ENCODE results near the gene STEAP3. TPM values are rescaled to one million over a fixed set of nuclear protein-coding genes. Genes with fewer than 3 reads are reported as not detected.

The STEAP3 gene
- total and polyA plus RNA-seq, 2 donors (not counting 3 experiments of a cell fraction or from before 2014, with no cell fraction given): 8.6 to 17.4 TPM

GRCh38 chr2:119214453-119215037, 9.1 kb upstream of the STEAP3 start:
- CTCF ChIA-PET: interaction anchor here (0.5 kb wide), 1 partner anchor 753 kb away, joined by 4 read pairs; no protein-coding TSS in a partner anchor
- Histone ChIP-seq H3K9me1 (replicated peaks; ENCODE audit: control insufficient read depth, extremely low read depth, insufficient read depth, low read length) (no peaks in the 10 kb centered on the region), H3K4me3 (replicated peaks in 1 of 3; ENCODE audit: insufficient read depth in 1 of 3, low read depth in 1 of 3, low read length in 3 of 3) (no peak overlapping the region), H3K4me1 (ENCODE audit: control insufficient read depth, extremely low read depth, insufficient read depth, low read length) (no peaks in the 10 kb centered on the region), H3K27ac (ENCODE audit: insufficient read depth, low read depth, low read length) (no peak overlapping the region), H4K20me1 (replicated peaks; ENCODE audit: control insufficient read depth, extremely low read depth, insufficient read depth, low read length) (no peaks in the 10 kb centered on the region), H3K9me3 (replicated peaks; ENCODE audit: control insufficient read depth, insufficient read depth, low read length) (no peaks in the 10 kb centered on the region), H2AFZ (ENCODE audit: low read depth, low read length) (no peak overlapping the region), H3K27me3 (ENCODE audit: control insufficient read depth in 2 of 2, insufficient read depth in 2 of 2, low read length in 2 of 2) (peaks cover 2 to 6% of the 10 kb centered on the region in 2 experiments), H3K36me3 (ENCODE audit: control insufficient read depth in 2 of 2, extremely low read depth in 1 of 2, insufficient read depth in 2 of 2, low read length in 2 of 2) (no peaks in the 10 kb centered on the region), H3K4me2 (ENCODE audit: insufficient read depth, low read length) (no peak overlapping the region), H3K79me2 (ENCODE audit: control insufficient read depth, insufficient read depth, low read length) (no peaks in the 10 kb centered on the region), H3K9ac (replicated peaks; ENCODE audit: extremely low read depth, insufficient read depth, low read length) (no peak overlapping the region)
- dilution Hi-C loops (cut with MboI; ENCODE audit: extremely low pct_ligation_motif_present, low sequenced_read_pairs) (no loop called here), intact Hi-C loops (cut with micrococcal nuclease) (loop anchor here (5.0 kb wide), 1 partner anchor 263 kb away; no protein-coding TSS in a partner anchor)
- TF ChIP-seq MYC (IDR thresholded peaks at IDR 0.05; ENCODE audit: low read depth, low read length) (no peak), POLR2AphosphoS5 (IDR thresholded peaks at IDR 0.05; ENCODE audit: insufficient read depth, low read depth, low read length) (no peak), GATA2 (IDR thresholded peaks at IDR 0.05; ENCODE audit: insufficient read depth, insufficient read length, low read depth, low read length) (no peak), EZH2 (IDR thresholded peaks at IDR 0.05; ENCODE audit: borderline replicate concordance, low read depth, low read length, severe bottlenecking) (no peak), POLR2A (IDR thresholded peaks at IDR 0.05; ENCODE audit: low read depth, low read length) (no peak)
- POLR2A ChIA-PET: no interaction called here
- DNase-seq (ENCODE audit: low read depth, low spot score) (no peak), FAIRE-seq (no peak)
- no TSS peak for BruUV-seq (replicated peaks)

- no peaks in the 10 kb centered on the region for H3K27me3 ChIP-seq (ENCODE audit: control insufficient read depth in 2 of 2, insufficient read depth in 2 of 2, low read length in 2 of 2)
- no peak overlapping the region for H3K4me3 ChIP-seq (replicated peaks in 1 of 3; ENCODE audit: insufficient read depth in 1 of 3, low read depth in 1 of 3, low read length in 3 of 3)
- no peak overlapping the region for H3K27ac ChIP-seq (ENCODE audit: insufficient read depth, low read depth, low read length)
- H4K20me1 ChIP-seq (replicated peaks; ENCODE audit: control insufficient read depth, extremely low read depth, insufficient read depth, low read length): no peaks in the 10 kb centered on the region
- TF ChIP-seq JUN (IDR thresholded peaks at IDR 0.05; ENCODE audit: borderline replicate concordance, insufficient read depth, insufficient read length, low read depth): no peak
- TF ChIP-seq POLR2AphosphoS5 (IDR thresholded peaks at IDR 0.05; ENCODE audit: insufficient read depth, low read depth, low read length): no peak
- TF ChIP-seq EZH2 (IDR thresholded peaks at IDR 0.05; ENCODE audit: borderline replicate concordance, low read depth, low read length, severe bottlenecking): no peak
- no peak for TF ChIP-seq CTCF (IDR thresholded peaks at IDR 0.05; ENCODE audit: extremely low read depth in 1 of 2, insufficient read depth in 1 of 2, low read depth in 1 of 2, low read length in 2 of 2)
- no peak for TF ChIP-seq MAX (IDR thresholded peaks at IDR 0.05; ENCODE audit: insufficient read depth, insufficient read length)
- no peak for TF ChIP-seq GATA2 (IDR thresholded peaks at IDR 0.05; ENCODE audit: insufficient read depth, insufficient read length, low read depth, low read length)
- TF ChIP-seq FOS (IDR thresholded peaks at IDR 0.05; ENCODE audit: borderline replicate concordance, insufficient read depth, low read length): no peak
- no peak for TF ChIP-seq POLR2A (IDR thresholded peaks at IDR 0.05; ENCODE audit: low read depth, low read length)
- no peak for TF ChIP-seq MYC (IDR thresholded peaks at IDR 0.05; ENCODE audit: low read depth, low read length)
- H3K9me3 ChIP-seq (replicated peaks; ENCODE audit: control insufficient read depth, insufficient read depth, low read length): no peaks in the 10 kb centered on the region
- no peaks in the 10 kb centered on the region for H3K79me2 ChIP-seq (ENCODE audit: control insufficient read depth, insufficient read depth, low read length)
- no peaks in the 10 kb centered on the region for H3K36me3 ChIP-seq (ENCODE audit: control insufficient read depth in 2 of 2, extremely low read depth in 1 of 2, insufficient read depth in 2 of 2, low read length in 2 of 2)
- H2AFZ ChIP-seq (ENCODE audit: low read depth, low read length): no peak overlapping the region
- dilution Hi-C loops (cut with MboI; ENCODE audit: extremely low pct_ligation_motif_present, low sequenced_read_pairs) (no loop called here), intact Hi-C loops (cut with micrococcal nuclease) (loop anchor here (5.0 kb wide), 1 partner anchor 260 kb away; no protein-coding TSS in a partner anchor)
- H3K9me1 ChIP-seq (replicated peaks; ENCODE audit: control insufficient read depth, extremely low read depth, insufficient read depth, low read length): no peaks in the 10 kb centered on the region
- FAIRE-seq (no peak), DNase-seq (ENCODE audit: low read depth, low spot score) (no peak)
- ChIA-PET CTCF (no interaction called here), POLR2A (no interaction called here)
- BruUV-seq (replicated peaks): no TSS peak
- no peak overlapping the region for H3K4me2 ChIP-seq (ENCODE audit: insufficient read depth, low read length)
- no peak overlapping the region for H3K9ac ChIP-seq (replicated peaks; ENCODE audit: extremely low read depth, insufficient read depth, low read length)
- no peaks in the 10 kb centered on the region for H3K4me1 ChIP-seq (ENCODE audit: control insufficient read depth, extremely low read depth, insufficient read depth, low read length)
Measured at GRCh38 chr2:119216994-119217393, 6.6 kb upstream of the STEAP3 start.
